COLO668 (cell line): ENCODE results near the gene RAB17.
"Not testable (repeated sequence)": the region's sequence is repeated elsewhere in the genome, so short reads cannot be mapped to it uniquely, and the experiment has no call there.

Experiments
- DNase-seq: peaks from one replicate; lab custom pipeline; 2025; ENCODE audit not compliant: unreplicated experiment; lab: John Stamatoyannopoulos, UW

The RAB17 gene

GRCh38 chr2:237600205-237600846 is 9.8 kb upstream of the RAB17 start:
- DNase-seq, result no peak

- no peak for DNase-seq
These were observed 9.1 kb upstream of the RAB17 start for GRCh38 chr2:237599465-237600110.

- no peak for DNase-seq
These were observed 8.1 kb upstream of the RAB17 start for GRCh38 chr2:237598468-237599208.

GRCh38 chr2:237597196-237598145 is 6.9 kb upstream of the RAB17 start:
- no peak for DNase-seq

- DNase-seq, result no peak
These were observed 6.1 kb upstream of the RAB17 start for GRCh38 chr2:237596520-237597195.

GRCh38 chr2:237595829-237596519 is 5.4 kb upstream of the RAB17 start:
- not testable (repeated sequence) for DNase-seq

- DNase-seq, result no peak
These were observed 4.0 kb upstream of the RAB17 start for GRCh38 chr2:237594514-237594871.

GRCh38 chr2:237593596-237594320 is 3.2 kb upstream of the RAB17 start:
- DNase-seq, result no peak

GRCh38 chr2:237593036-237593435 is 2.5 kb upstream of the RAB17 start:
- DNase-seq, result no peak

- DNase-seq, result no peak
These were observed 2.0 kb upstream of the RAB17 start for GRCh38 chr2:237592425-237592980.

- peak; percentile 49 for DNase-seq
These were observed 777 bp upstream of the RAB17 start for GRCh38 chr2:237591141-237591881.

- no peak for DNase-seq
These were observed 2.4 kb downstream of the RAB17 start for GRCh38 chr2:237588044-237588696.

GRCh38 chr2:237585590-237586221 is 4.8 kb downstream of the RAB17 start:
- DNase-seq, result no peak

- DNase-seq, result no peak
These were observed 6.9 kb downstream of the RAB17 start for GRCh38 chr2:237583385-237584295.

- no peak for DNase-seq
These were observed 8.5 kb downstream of the RAB17 start for GRCh38 chr2:237581751-237582746.
